Gastroesophageal sphincter (tissue), 3 donors: Measurements from ENCODE around the gene TOP3A.

ENCODE experiments used
- CTCF ChIP-seq, 4 experiments: fragments of 200-600 bp in 2 of 4; fragments of 450-650 bp in 2 of 4; sonication (generic) in 1 of 4; IDR thresholded peaks; one replicate each; pipeline ENCODE4 v1.5.1; 2017 to 2019; ENCODE audit warnings: antibody characterized with exemption in 4 of 4, mild to moderate bottlenecking in 2 of 4, moderate library complexity in 2 of 4
- POLR2A ChIP-seq, 2 donors: fragments of 450-650 bp; IDR thresholded peaks; one replicate each; pipeline ENCODE4 v1.6.1; 2017; ENCODE audit warnings: antibody characterized with exemption in 2 of 2, mild to moderate bottlenecking in 2 of 2, moderate library complexity in 1 of 2

GRCh38 chr17:18235743-18236256, 79.0 kb downstream of the TOP3A start:
- TF ChIP-seq CTCF (IDR thresholded peaks at IDR 0.05) (no peak), POLR2A (IDR thresholded peaks at IDR 0.05) (no peak)
